GM12891 (cell line): ENCODE measurements around the gene MRPL44.

Experiments
- POLR2A ChIP-seq: IDR thresholded peaks from 2 replicates; pipeline ENCODE4 v1.6.1; 2011; ENCODE audit warnings: low read depth, low read length, control low read depth
- POU2F2 ChIP-seq: IDR thresholded peaks from 2 replicates; pipeline ENCODE4 v1.6.1; 2011; ENCODE audit warnings: low read depth, mild to moderate bottlenecking, control low read depth, low read length, moderate library complexity
- TAF1 ChIP-seq: IDR thresholded peaks from 2 replicates; pipeline ENCODE4 v1.6.1; 2011; ENCODE audit warnings: low read depth, low read length, control low read depth

GRCh38 chr2:223914324-223914723, 42.9 kb upstream of the MRPL44 start:
- TF ChIP-seq POLR2A (no peak), TAF1 (no peak), POU2F2 (no peak)
